Stimulated activated CD4-positive, alpha-beta T cell treated with anti-CD3 and anti-CD28 coated beads, Interleukin-2, amount 100 ng/mL, for 4 hours (primary cell): ENCODE results near the gene ZNF362.
"Not testable (repeated sequence)": the region's sequence is repeated elsewhere in the genome, so short reads cannot be mapped to it uniquely, and the experiment has no call there.

Experiments used
- DNase-seq: peaks from one replicate; pipeline ENCODE4 v3.0.0-alpha.2; 2020; ENCODE audit warnings: low read depth

ZNF362 gene

GRCh38 chr1:33306653-33307493 is 50.6 kb downstream of the ZNF362 start:
- DNase-seq = no peak

GRCh38 chr1:33307494-33307864 is 51.2 kb downstream of the ZNF362 start:
- DNase-seq = no peak

- DNase-seq = not testable (repeated sequence)
Observed at GRCh38 chr1:33309351-33309750, 53.1 kb downstream of the ZNF362 start.

- DNase-seq = no peak
Observed at GRCh38 chr1:33310702-33311101, 54.4 kb downstream of the ZNF362 start.

- no peak for DNase-seq
Observed at GRCh38 chr1:33311706-33312412, 55.6 kb downstream of the ZNF362 start.

GRCh38 chr1:33312413-33312749 is 56.1 kb downstream of the ZNF362 start:
- no peak for DNase-seq

GRCh38 chr1:33314416-33314815 is 58.1 kb downstream of the ZNF362 start:
- DNase-seq = no peak

- no peak for DNase-seq
Observed at GRCh38 chr1:33316601-33317000, 60.3 kb downstream of the ZNF362 start.

- DNase-seq = no peak
Observed at GRCh38 chr1:33317354-33317753, 61.1 kb downstream of the ZNF362 start.

- DNase-seq = no peak
Observed at GRCh38 chr1:33317946-33318345, 61.7 kb downstream of the ZNF362 start.

- no peak for DNase-seq
Observed at GRCh38 chr1:33319186-33319948, 63.1 kb downstream of the ZNF362 start.

GRCh38 chr1:33319949-33320618 is 63.8 kb downstream of the ZNF362 start:
- no peak for DNase-seq

GRCh38 chr1:33320619-33321165 is 64.4 kb downstream of the ZNF362 start, which contains the start of gene A3GALT2:
TSS of gene A3GALT2 (minus strand) at chr1:33321098. CDS start at chr1:33321098, 0 bp downstream.
- DNase-seq = no peak

GRCh38 chr1:33321178-33321577 is 64.9 kb downstream of the ZNF362 start:
- DNase-seq = no peak

- no peak for DNase-seq
Observed at GRCh38 chr1:33322109-33322508, 65.8 kb downstream of the ZNF362 start.

GRCh38 chr1:33322870-33323585 is 66.7 kb downstream of the ZNF362 start:
- DNase-seq = no peak

- DNase-seq = no peak
Observed at GRCh38 chr1:33323663-33324477, 67.6 kb downstream of the ZNF362 start.

GRCh38 chr1:33324677-33325575 is 68.6 kb downstream of the ZNF362 start:
- no peak for DNase-seq

GRCh38 chr1:33326785-33327184 is 70.5 kb downstream of the ZNF362 start:
- DNase-seq = no peak
